AG04449 (cell line): ENCODE results near the gene GHITM.

ENCODE experiments used
- CTCF ChIA-PET: fragments of 350-600 bp; formaldehyde crosslinking; extraction: SDS; loops from one replicate; lab custom pipeline; 2021; ENCODE audit warnings: antibody characterized with exemption; lab: Yijun Ruan, JAX
- POLR2A ChIA-PET: fragments of 400-600, 350-600 bp; formaldehyde crosslinking; extraction: SDS; loops from one replicate; lab custom pipeline; 2020; ENCODE audit warnings: antibody characterized with exemption, inconsistent platforms; lab: Yijun Ruan, JAX
- DNase-seq: peaks from one replicate; pipeline ENCODE4 v3.0.0-alpha.2; 2010; ENCODE audit warnings: low read depth, low spot score
- H3K4me3 ChIP-seq: 2 replicates; pipeline ENCODE4 v1.5.1; 2011; ENCODE audit warnings: low read depth, mild to moderate bottlenecking, control low read depth, low read length
- TF ChIP-seq, protein P1 (sequence below): IDR thresholded peaks from one replicate; pipeline ENCODE4 v1.5.1; 2011; ENCODE audit warnings: mild to moderate bottlenecking, moderate library complexity, low read length, control low read depth, inconsistent platforms; ENCODE audit not compliant: insufficient read depth; ENCODE audit errors: missing control alignments

The GHITM gene

DNA sequence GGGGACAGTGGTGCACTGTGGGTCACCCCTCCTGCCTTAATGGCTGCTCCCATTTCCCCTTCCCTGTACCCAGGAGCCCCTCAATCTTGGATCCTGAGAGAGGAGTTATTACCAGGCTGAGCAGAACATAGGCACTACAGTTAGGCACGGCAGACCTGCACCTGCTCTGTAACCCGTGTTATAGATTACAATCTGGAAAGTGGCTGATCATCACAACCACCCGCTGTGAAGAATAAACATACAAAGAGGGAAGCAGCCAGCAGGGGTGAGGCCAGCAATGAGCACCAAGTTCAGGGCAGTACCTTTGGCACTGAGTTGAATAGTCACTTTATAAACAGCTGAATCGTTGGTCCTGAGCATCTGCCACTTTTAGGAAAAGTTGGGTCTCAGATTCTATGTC, 56.8 kb downstream of the GHITM start:
- TF ChIP-seq, protein P1, sequence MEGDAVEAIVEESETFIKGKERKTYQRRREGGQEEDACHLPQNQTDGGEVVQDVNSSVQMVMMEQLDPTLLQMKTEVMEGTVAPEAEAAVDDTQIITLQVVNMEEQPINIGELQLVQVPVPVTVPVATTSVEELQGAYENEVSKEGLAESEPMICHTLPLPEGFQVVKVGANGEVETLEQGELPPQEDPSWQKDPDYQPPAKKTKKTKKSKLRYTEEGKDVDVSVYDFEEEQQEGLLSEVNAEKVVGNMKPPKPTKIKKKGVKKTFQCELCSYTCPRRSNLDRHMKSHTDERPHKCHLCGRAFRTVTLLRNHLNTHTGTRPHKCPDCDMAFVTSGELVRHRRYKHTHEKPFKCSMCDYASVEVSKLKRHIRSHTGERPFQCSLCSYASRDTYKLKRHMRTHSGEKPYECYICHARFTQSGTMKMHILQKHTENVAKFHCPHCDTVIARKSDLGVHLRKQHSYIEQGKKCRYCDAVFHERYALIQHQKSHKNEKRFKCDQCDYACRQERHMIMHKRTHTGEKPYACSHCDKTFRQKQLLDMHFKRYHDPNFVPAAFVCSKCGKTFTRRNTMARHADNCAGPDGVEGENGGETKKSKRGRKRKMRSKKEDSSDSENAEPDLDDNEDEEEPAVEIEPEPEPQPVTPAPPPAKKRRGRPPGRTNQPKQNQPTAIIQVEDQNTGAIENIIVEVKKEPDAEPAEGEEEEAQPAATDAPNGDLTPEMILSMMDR = no peak
- ChIA-PET CTCF (no interaction called here), POLR2A (no interaction called here)
- no peak overlapping the region for H3K4me3 ChIP-seq
- DNase-seq = no peak

DNA sequence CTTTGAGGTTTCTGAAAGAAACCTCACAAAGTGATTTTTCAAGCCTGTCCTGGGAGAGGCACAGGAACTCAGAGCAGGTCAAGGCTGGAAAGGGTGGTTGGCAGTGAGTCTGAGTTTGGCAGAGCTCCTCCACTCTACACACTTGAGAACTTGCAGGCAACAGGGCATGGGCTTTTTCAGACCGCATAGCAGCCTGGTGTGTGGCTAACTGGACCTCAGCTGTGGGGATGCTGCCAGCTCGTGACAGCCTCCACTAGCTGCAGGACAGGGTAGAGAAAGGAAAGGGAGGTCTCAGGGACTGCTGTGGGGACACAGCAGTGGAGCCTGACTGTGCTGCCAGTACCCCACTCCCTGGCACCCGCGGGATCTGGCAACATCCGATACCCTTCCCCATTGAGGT, 57.6 kb downstream of the GHITM start:
- DNase-seq = no peak
- TF ChIP-seq, protein P1 = no peak
- no peak overlapping the region for H3K4me3 ChIP-seq
- ChIA-PET CTCF (no interaction called here), POLR2A (no interaction called here)

DNA sequence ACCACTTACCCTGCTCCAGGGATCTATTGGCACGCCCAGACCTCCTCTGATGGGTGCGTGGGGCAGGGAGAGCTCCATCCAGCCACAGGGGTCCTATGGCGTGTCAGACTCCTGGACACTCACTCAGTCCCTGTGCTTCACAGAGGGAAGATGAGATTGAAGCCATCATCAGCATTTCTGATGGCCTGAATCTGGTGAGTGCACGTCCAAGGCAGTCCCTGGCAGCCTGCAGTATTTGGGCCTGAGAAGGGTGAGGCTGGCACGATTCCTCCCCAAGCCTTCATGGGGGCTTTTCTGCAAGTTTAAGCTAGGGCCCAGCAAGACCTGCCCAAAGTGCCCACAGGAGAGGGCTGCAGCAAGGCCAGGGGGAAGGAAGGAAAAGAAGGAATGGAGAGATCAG, 58.3 kb downstream of the GHITM start:
- ChIA-PET CTCF (no interaction called here), POLR2A (no interaction called here)
- H3K4me3 ChIP-seq = no peak overlapping the region
- no peak for DNase-seq
- TF ChIP-seq, protein P1 = no peak

DNA sequence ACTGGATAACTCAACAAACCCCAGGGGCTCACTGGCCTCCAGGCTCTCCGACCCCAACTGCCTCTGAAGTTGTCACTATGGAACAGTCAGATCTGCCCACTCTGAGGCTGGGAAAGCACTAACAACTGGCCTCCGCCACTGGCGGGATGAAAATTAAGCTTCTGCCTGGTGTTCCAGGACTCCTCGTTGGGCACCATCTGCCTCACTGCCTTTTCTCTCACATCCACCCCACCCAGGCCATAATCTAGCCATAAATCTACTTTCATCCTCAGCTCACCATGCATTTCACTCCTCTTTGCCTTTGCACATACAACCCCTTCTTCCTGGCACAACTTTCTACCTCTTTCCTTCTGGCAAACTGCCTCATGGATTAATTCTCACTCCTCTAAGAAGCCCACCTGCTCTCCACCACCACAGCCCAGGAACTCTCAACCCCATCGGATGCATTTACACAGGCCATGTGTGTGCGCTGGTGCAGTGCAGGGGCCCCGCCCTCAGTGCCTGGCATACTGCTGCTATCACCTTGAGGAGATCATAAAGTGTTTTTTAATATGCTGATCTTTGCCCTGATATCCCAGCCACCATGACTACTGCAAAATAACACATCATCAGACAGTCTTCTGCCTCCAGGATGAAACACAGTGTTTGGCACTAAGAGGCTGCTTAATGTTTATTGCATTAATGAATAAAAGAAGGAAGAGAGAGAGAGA, 59.1 kb downstream of the GHITM start:
- no peak overlapping the region for H3K4me3 ChIP-seq
- no peak for DNase-seq
- TF ChIP-seq, protein P1 = no peak
- ChIA-PET POLR2A (no interaction called here), CTCF (no interaction called here)

DNA sequence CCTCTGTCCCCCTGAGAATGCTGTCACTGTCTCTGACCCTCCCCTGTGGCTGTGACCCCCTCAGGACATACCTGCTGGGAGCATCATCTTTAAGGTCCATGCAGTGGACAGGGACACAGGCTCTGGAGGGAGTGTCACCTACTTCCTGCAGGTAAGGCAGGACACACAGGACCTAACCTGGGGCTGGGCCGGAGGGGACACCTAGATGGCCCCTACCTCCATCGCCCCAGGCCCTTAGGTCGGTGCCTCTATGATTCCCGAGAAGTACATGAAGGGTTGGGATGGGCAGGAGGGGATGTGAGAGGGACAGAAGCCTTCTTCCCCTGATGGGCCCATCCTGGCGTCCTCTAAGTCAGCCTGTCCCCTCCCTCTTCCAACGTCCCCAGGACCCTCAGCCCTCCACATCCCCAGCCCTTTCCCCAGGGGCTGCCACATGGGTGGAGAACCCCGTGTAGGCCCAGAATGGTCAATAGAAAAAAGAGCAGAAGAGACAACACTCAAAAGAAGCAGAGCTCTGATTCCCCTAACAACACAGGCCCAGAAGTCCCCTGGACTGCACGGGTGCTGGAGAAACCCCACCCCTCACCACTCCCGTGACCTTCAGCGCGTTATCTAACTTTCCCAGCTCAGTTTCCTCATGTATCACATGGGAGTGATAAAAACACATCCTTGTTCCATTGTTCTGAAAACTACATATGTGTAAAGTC, 61.4 kb downstream of the GHITM start:
- DNase-seq = no peak
- ChIA-PET POLR2A (no interaction called here), CTCF (no interaction called here)
- TF ChIP-seq, protein P1 = no peak
- no peak overlapping the region for H3K4me3 ChIP-seq

DNA sequence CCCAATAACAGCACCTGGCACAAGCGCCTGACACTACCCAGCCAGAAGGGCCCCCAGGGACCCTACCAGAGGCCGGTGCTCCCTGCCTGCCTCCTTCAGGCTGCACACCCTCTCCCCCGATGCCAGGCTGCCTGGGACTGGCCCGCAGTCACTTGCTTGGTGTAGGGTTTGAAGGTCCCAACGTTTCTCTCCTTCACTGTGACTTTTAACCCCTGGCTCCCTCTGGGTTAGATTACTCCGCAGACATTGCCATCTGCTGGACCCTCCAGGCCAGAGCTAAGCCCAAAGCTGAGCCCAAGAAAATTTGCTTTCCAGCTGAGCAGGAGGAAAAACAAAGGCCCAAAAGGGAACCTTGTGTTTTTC, 61.9 kb downstream of the GHITM start:
- no peak for DNase-seq
- TF ChIP-seq, protein P1 = no peak
- POLR2A ChIA-PET = no interaction called here
- no peak overlapping the region for H3K4me3 ChIP-seq
- CTCF ChIA-PET = no interaction called here
